Embryonic facial prominence (tissue), 1 donor: Measurements from ENCODE around the gene TMEM132C.

Source experiments
- DNase-seq: peaks from one replicate; pipeline ENCODE4 v3.0.0-alpha.2; 2016; ENCODE audit errors: extremely low spot score

The TMEM132C gene

DNA sequence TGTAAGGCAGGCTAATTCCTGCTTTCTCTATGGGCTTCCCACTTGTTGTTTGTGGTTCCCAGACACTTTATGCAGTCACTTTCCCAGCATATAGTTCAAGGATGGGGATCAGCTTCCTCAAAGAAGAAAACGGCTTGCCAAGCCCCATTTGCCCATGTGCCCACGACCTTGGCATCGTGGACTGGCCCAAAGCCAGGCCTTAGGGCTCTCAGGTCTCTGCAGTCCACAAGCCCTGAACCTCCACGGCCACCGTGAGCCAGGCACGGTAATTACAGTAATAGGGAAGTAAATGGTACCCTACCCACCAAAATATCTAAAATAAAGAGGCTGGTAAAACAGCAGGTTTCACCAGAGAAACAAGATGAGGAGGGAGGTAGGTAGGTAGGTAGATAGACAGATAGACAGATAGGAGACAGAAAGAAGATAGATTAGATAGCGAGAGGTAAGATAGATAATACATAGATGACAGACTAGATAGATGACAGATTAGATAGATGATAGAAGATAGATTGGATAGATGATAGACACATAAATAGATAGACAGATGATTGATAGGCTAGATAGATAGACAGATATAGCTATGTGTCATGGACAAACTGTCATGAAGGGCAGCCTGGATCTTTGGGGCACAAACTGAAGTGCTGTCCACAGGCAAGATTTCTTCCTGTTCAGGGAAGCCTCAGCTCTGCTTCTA is 393.7 kb downstream of the TMEM132C start:
- no peak for DNase-seq

DNA sequence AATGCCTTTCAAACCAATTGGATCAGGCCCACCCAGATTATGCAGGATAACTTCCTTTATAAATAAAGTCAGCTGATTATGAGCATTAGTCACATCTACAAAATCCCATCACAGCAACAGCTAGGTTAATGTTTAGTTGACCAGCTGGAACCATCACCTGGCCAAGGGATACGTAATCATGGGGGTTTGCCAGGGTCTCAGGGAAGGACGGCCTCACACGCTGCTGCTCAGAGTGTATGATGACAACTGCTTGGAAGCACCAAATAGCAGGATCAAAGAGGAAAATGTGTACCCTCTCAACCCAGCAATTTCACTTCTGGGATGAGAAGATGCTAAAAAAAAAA is 394.2 kb downstream of the TMEM132C start:
- DNase-seq = no peak

- DNase-seq = no peak
Measured at GRCh38 chr12:128662101-128662500, 395.1 kb downstream of the TMEM132C start.

DNA sequence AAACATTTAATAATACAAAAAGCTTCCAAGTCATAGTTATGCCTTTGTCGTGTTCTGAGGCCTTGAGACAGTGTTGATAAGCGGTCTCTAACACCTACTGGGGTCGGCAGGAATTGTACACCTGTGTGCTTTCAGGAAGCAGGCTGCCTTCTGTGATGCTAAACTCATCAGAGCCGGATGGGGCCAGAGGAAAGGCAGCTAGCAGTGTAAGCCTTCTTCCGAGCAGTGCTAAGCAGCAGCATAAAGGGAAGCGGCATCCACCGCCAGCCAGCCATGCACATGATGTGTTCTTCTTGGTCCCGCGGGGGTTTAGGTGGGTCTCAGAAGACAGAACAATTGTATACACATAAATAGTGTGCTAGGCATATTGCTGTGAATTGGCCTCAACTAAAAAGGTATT is 397.5 kb downstream of the TMEM132C start:
- DNase-seq = no peak

GRCh38 chr12:128667193-128667592 is 400.2 kb downstream of the TMEM132C start:
- no peak for DNase-seq

DNA sequence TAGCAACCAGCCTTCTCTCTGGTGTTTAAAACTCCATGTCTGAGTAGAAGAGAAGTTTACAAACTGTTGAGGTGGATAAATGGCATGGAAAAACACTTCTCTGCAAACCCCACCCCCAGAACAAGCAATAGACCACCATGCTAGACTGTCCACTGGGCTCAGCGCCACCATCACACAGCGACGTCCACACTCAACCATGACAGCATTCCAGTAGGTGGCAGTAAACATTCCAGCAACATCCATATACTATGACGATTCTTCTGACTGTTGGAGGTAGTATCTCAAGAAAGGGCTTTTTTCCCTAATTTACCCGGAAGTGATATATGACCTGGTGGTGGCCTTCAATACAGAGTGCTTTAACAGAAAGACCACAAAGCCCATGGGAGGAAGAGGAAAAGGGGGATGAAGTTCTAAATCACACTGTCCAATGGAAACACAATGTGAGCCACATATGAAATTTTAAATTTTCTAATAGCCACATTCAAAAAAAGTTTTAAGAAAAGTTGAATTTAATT is 404.6 kb downstream of the TMEM132C start:
- no peak for DNase-seq

DNA sequence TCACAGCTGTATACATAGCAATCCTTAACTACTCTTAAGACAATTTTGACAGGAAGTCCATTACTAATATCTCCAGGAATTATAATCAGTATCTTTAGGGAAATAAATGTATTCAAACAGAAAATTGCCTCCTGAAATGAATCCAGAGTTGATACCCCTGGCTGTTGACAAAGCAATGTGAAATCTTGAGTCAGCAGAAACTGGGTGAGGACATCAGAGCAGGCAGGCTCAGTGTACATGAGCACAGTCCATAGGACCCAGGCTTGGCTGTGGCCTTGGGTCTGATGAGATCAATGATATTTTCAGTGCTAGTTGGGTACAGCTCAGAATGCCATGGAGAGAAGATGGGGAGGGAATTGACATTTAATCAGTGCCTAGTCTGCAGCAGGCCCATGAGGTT is 405.5 kb downstream of the TMEM132C start:
- DNase-seq = no peak

- DNase-seq = no peak
Measured at GRCh38 chr12:128672893-128673292, 405.9 kb downstream of the TMEM132C start.

GRCh38 chr12:128675576-128675975 is 408.6 kb downstream of the TMEM132C start:
- DNase-seq = no peak

DNA sequence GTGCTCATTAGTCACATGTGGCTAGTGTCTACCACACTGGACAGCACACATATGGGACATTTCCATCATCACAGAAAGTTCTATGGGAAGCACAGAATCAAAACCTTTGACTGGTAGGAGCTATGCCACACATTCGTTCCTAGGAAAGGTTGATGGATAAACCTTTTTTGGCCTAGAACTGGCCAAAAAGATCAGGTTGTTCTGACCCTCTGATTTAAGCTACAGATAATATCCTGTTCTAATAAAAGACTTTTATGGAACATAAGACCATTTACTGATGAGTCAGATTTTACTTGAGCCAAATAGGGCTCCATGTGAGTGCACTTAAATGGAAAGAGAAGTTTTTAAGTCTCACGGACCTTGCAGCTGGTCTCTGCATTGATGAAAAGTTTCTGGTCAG is 413.6 kb downstream of the TMEM132C start:
- DNase-seq = no peak

DNA sequence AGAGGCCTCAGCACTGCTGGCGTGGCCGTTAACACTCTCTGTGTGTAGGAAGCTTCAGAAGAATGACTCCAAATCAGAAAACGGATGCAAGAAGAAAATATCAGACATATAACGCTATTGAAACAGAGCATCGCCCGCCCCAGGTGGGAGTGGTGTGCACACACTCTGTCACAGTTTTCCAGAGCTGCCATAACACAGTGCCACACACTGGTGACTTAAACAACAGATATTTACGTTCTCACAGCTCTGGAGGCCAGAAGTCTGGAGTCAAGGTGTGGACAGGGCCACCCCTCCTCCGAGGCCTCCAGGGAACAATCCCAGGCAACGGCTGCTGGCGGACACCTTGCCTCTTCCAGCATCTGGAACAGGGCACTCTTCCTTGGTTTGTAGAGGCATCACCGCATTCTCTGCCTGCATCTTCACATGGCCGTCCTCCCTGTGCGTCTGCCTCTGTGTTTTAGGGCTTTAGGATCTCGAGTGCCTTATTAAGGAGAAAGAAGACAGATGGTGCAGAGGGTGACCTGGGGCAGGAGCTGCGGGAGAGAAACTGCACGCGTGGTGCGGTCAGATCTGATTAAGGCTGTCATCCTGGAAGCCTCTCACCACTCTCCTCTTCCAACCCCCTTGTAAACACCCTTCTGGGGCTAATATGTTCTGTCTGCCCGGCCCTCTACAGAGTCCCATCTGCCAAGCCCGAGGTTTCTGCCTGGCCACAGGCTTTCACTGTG is 415.7 kb downstream of the TMEM132C start:
- no peak for DNase-seq

- DNase-seq = no peak
Measured at GRCh38 chr12:128684352-128684751, 417.4 kb downstream of the TMEM132C start.

DNA sequence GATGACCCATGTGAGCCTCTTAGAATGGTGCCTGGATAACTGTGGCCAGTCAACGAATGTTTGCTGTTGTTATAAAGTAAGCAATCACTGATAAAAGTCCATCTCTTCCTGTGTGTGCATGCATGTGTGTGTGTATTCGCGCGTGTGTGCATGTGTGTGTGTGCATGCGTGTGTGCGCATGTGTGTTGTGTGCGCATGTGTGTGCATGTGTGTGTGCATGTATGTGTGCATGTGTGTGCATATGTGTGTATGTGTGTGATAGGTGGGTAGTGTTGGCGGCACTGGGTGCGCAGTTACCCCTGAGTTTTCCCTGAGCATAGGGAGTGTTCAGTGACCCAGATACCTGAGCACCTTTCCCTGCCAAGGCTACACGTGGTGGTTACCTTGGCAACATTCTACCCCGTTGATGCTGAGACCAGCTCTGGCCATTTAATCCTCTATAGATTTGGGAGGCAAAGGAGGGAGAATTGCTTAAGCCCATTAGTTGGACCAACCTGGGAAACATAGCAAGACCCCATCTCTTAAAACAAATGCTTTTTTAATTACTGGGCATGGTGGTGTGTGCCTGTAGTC is 419.0 kb downstream of the TMEM132C start:
- no peak for DNase-seq

DNA sequence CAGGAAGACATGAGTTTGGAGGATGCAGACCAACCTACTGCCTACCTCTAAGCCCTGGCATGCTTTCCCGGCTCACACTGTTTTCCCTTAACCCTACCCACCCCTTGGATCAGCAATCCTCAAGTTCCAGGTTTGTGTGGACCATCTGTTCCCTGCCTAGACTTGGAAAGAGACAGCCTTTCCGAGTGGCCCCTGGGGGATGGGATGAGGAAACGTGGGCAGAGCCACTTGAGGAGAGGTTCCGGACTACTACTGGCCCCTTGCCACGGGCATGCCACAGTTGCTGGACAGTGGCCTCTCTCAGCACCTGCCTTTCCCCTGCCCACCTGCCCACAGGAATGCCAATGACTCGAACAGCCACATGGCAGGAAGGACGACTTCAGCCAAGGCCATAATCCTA is 420.9 kb downstream of the TMEM132C start:
- no peak for DNase-seq

DNA sequence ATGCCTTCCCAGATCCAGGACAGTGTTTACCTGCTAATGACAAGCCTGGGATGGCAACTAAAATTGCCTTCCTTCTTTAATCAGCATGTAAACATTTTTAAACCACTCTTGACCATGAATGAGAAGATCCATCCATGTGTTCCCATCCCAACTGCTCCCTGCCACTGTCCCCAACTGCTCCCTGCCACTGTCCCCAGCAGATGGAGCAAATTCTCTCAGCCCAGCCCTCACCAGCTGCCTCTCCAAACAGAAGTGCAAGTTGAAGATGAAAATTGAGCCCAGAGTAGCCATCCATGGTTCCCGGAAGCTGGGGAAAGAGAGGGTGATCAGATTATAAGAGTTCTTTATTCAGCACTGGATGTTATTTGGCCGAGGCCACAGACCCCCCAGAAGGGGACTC is 423.7 kb downstream of the TMEM132C start:
- no peak for DNase-seq

- DNase-seq = no peak
Measured at GRCh38 chr12:128693115-128693514, 426.1 kb downstream of the TMEM132C start.

DNA sequence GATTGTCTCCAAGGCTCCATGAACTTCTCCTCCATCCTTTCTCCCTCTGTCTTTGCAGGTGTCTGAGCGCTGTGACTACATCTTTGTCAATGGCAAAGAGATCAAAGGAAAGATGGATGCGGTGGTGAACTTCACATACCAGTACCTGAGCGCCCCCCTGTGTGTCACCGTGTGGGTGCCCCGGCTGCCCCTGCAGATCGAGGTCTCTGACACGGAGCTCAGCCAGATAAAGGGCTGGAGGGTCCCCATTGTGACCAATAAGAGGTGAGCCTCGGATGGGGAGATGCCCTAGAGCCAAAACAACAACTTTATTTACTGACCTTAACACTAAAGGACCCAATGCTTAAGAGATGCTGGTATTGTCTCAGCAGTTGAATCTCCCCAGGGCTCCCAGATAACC is 426.8 kb downstream of the TMEM132C start:
- no peak for DNase-seq

- no peak for DNase-seq
Measured at GRCh38 chr12:128694445-128694844, 427.5 kb downstream of the TMEM132C start.

DNA sequence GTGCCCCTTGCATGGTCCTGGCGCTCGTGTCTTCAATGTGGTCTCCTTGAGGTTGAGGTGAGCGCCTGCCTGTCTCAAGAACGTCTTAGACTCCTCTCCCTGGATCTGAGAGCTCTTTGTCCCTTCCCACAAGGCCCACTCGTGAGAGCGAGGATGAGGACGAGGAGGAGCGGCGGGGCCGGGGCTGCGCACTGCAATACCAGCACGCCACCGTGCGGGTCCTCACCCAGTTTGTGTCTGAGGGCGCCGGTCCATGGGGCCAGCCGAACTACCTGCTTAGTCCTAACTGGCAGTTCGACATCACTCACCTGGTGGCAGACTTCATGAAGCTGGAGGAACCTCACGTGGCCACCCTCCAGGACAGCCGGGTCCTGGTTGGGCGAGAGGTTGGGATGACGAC is 428.7 kb downstream of the TMEM132C start:
- no peak for DNase-seq

DNA sequence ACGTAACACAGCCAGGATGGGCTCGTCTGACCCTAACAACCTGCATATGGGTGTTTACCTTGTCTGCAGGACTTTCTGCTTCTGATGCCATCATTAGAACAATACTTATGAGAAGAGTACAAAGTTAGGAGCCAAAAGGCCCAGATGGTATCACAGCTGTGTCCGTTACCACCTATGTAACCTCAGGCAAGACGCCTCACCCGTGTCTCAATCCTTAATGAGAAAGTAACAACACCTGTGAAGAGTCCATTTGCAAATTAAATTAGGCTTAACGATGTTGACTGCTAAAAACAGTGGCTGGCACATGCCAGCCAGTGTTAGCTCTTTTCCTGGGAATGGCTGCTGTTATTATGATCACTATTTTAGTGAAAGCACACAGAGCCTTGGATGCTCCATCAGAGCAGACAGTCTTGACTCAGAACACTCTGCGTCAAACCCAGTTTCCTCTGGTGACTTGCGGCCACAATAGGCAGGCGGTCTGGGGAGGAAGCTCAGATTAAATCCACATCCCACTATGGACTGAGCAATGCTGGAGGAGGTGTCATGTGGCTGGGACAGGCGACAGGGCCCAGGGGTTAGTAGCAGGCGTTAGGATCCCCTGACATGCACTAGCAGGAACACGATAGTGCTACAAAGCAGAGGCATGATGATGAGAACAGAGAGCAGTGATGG is 431.5 kb downstream of the TMEM132C start:
- DNase-seq = no peak

DNA sequence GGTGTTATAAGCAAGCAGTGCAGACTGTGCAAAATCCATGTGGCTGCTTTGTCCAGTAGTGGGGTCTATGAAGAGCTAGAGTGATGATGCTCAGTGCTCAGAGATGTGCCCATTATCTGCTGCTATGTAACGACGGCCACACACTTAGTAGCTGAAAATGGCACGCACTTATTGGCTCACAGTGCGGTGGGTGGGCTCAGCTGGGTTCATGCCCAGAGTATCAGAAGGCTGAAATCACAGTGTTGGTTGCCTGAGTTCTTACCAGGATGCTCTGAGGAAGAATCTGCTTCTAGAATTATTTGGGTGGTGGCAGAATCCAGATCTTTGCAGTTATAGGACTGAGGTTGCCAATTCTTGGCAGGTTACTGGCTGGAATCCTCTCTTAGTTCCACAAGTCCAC is 432.1 kb downstream of the TMEM132C start:
- DNase-seq = no peak

DNA sequence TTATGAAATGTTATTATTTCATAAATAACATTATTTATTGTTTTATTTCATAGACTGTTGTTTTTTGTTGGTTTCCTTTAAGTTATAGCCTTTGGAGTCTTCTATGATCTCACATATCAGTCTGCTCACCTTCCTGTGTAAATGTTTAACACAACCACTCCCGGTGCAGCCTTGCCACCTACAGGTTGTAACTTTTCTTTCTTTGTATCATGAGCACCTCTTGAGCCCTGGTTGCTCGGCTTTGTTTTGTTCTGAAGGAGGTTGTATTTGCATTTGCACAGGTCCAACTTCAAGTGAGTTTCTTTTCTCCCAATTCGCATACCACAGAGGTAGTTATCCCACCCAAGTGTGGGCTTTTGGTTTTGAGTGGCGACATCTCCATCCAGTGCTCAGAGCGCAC is 435.4 kb downstream of the TMEM132C start:
- DNase-seq = no peak

DNA sequence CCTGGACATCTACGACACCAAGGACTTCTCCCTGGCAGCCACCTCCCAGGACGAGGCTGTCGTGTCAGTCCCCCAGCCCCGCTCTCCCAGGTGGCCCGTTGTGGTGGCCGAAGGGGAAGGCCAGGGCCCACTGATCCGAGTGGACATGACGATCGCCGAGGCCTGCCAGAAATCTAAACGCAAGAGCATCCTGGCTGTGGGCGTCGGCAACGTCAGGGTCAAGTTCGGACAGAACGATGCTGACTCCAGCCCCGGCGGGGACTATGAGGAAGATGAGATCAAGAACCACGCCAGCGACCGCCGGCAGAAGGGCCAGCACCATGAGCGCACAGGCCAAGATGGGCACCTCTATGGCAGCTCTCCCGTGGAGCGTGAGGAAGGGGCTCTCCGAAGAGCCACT is 438.2 kb downstream of the TMEM132C start:
- no peak for DNase-seq
